H9 (cell line): ENCODE measurements around the gene ADCY5. TPM values are rescaled to one million over a fixed set of nuclear protein-coding genes. Genes with fewer than 3 reads are reported as not detected.

Source experiments
- DNase-seq: peaks from one replicate; pipeline ENCODE4 v3.0.0-alpha.2; 2017
- H2AFZ ChIP-seq: one replicate; pipeline ENCODE4 v1.6.1; 2013; ENCODE audit warnings: mild to moderate bottlenecking, low read length, control low read depth, moderate library complexity
- H2AK5ac ChIP-seq: 2 replicates; pipeline ENCODE4 v1.6.1; 2013; ENCODE audit warnings: low read length, control low read depth, mixed read lengths; ENCODE audit not compliant: insufficient read length
- H2BK120ac ChIP-seq: one replicate; pipeline ENCODE4 v1.6.1; 2013; ENCODE audit warnings: low read depth, mild to moderate bottlenecking, low read length, control low read depth, inconsistent platforms; ENCODE audit not compliant: poor library complexity, severe bottlenecking
- H2BK12ac ChIP-seq: 2 replicates; pipeline ENCODE4 v1.6.1; 2013; ENCODE audit warnings: low read length, control low read depth, mixed read lengths, low read depth; ENCODE audit not compliant: insufficient read length
- H2BK15ac ChIP-seq: 2 replicates; pipeline ENCODE4 v1.6.1; 2013; ENCODE audit warnings: low read depth, low read length, control low read depth
- H2BK20ac ChIP-seq: one replicate; pipeline ENCODE4 v1.6.1; 2013; ENCODE audit warnings: low read depth, mild to moderate bottlenecking, low read length, control low read depth, inconsistent platforms; ENCODE audit not compliant: poor library complexity, severe bottlenecking
- H2BK5ac ChIP-seq: 2 replicates; pipeline ENCODE4 v1.6.1; 2013; ENCODE audit warnings: low read length, control low read depth, mixed read lengths; ENCODE audit not compliant: insufficient read length
- H3K14ac ChIP-seq: 2 replicates; pipeline ENCODE4 v1.6.1; 2013; ENCODE audit warnings: low read length, control low read depth; ENCODE audit not compliant: insufficient read depth
- H3K18ac ChIP-seq: 2 replicates; pipeline ENCODE4 v1.6.1; 2013; ENCODE audit warnings: low read depth, mild to moderate bottlenecking, mixed read lengths, low read length, control low read depth; ENCODE audit not compliant: insufficient read length
- H3K23ac ChIP-seq: 2 replicates; pipeline ENCODE4 v1.6.1; 2013; ENCODE audit warnings: low read length, control low read depth, mixed read lengths, low read depth; ENCODE audit not compliant: insufficient read length
- H3K23me2 ChIP-seq: 2 replicates; pipeline ENCODE4 v1.6.1; 2013; ENCODE audit warnings: low read depth, mild to moderate bottlenecking, mixed read lengths, low read length, control low read depth; ENCODE audit not compliant: insufficient read length, poor library complexity, severe bottlenecking
- H3K27ac ChIP-seq: 2 replicates; pipeline ENCODE4 v1.5.1; 2013; ENCODE audit warnings: low read length, control low read depth, mixed read lengths, low read depth; ENCODE audit not compliant: insufficient read length
- H3K27me3 ChIP-seq: 2 replicates; pipeline ENCODE4 v1.6.1; 2013; ENCODE audit warnings: low read length, control low read depth, inconsistent platforms; ENCODE audit not compliant: insufficient read depth
- H3K4ac ChIP-seq: 2 replicates; pipeline ENCODE4 v1.6.1; 2013; ENCODE audit warnings: low read depth, mild to moderate bottlenecking, control low read depth, inconsistent platforms, low read length, moderate library complexity
- H3K4me1 ChIP-seq: 2 replicates; pipeline ENCODE4 v1.6.1; 2013; ENCODE audit warnings: low read length, control low read depth, inconsistent platforms; ENCODE audit not compliant: insufficient read depth
- H3K4me2 ChIP-seq: 2 replicates; pipeline ENCODE4 v1.6.1; 2013; ENCODE audit warnings: low read length, control low read depth, mixed read lengths; ENCODE audit not compliant: insufficient read length, insufficient read depth
- H3K56ac ChIP-seq: 2 replicates; pipeline ENCODE4 v1.6.1; 2013; ENCODE audit warnings: low read depth, mild to moderate bottlenecking, mixed read lengths, low read length, control low read depth; ENCODE audit not compliant: insufficient read length
- H3K79me1 ChIP-seq: 2 replicates; pipeline ENCODE4 v1.6.1; 2013; ENCODE audit warnings: low read depth, mild to moderate bottlenecking, moderate library complexity, low read length, control low read depth, inconsistent platforms; ENCODE audit not compliant: insufficient read depth, poor library complexity, severe bottlenecking
- H3K79me2 ChIP-seq: 2 replicates; pipeline ENCODE4 v1.6.1; 2013; ENCODE audit warnings: low read length, control low read depth, inconsistent platforms; ENCODE audit not compliant: insufficient read depth
- H3K9ac ChIP-seq: 2 replicates; pipeline ENCODE4 v1.6.1; 2013; ENCODE audit warnings: low read length, control low read depth, mixed read lengths; ENCODE audit not compliant: insufficient read length; ENCODE audit errors: extremely low read depth
- H3K9me3 ChIP-seq: one replicate; pipeline ENCODE4 v1.6.1; 2013; ENCODE audit warnings: low read depth, low read length, inconsistent platforms; ENCODE audit not compliant: control insufficient read depth
- H3T11ph ChIP-seq: one replicate; pipeline ENCODE4 v1.6.1; 2013; ENCODE audit warnings: mild to moderate bottlenecking, low read length, control low read depth, inconsistent platforms
- H4K20me1 ChIP-seq: one replicate; pipeline ENCODE4 v1.6.1; 2013; ENCODE audit not compliant: control insufficient read depth, insufficient read length, insufficient read depth
- H4K5ac ChIP-seq: 2 replicates; pipeline ENCODE4 v1.6.1; 2013; ENCODE audit warnings: low read depth, mild to moderate bottlenecking, mixed read lengths, low read length, control low read depth; ENCODE audit not compliant: insufficient read length
- H4K8ac ChIP-seq: replicated peaks from 2 replicates; pipeline ENCODE4 v1.6.1; 2013; ENCODE audit warnings: low read length, control low read depth, mixed read lengths, low read depth; ENCODE audit not compliant: insufficient read length
- H4K91ac ChIP-seq: 2 replicates; pipeline ENCODE4 v1.6.1; 2013; ENCODE audit warnings: low read depth, mild to moderate bottlenecking, moderate library complexity, mixed read lengths, low read length, control low read depth; ENCODE audit not compliant: insufficient read length
- H3K27ac Mint-ChIP-seq, 3 experiments: 2 replicates in 2 of 3; 3 replicates in 1 of 3; pipeline ENCODE4 v1.8.0; 2020 to 2021; ENCODE audit warnings: mixed read lengths in 3 of 3, mild to moderate bottlenecking in 1 of 3, moderate library complexity in 1 of 3
- H3K27me3 Mint-ChIP-seq: 2 replicates; pipeline ENCODE4 v1.8.0; 2021; ENCODE audit warnings: low read depth, mild to moderate bottlenecking, moderate library complexity, mixed read lengths
- H3K36me3 Mint-ChIP-seq, 3 experiments: 2 replicates in 2 of 3; 3 replicates in 1 of 3; pipeline ENCODE4 v1.8.0; 2020 to 2021; ENCODE audit warnings: low read depth in 3 of 3, mixed read lengths in 3 of 3; ENCODE audit not compliant: insufficient read depth in 1 of 3
- H3K4me1 Mint-ChIP-seq, 2 experiments: 2 replicates each; pipeline ENCODE4 v1.8.0; 2020; ENCODE audit warnings: mixed read lengths in 2 of 2
- H3K4me3 Mint-ChIP-seq, 2 experiments: 2 replicates in 1 of 2; 3 replicates in 1 of 2; pipeline ENCODE4 v1.8.0; 2020 to 2021; ENCODE audit warnings: mild to moderate bottlenecking in 2 of 2, mixed read lengths in 2 of 2, moderate library complexity in 1 of 2
- H3K9me3 Mint-ChIP-seq, 2 experiments: 2 replicates in 1 of 2; 3 replicates in 1 of 2; pipeline ENCODE4 v1.8.0; 2020; ENCODE audit warnings: mild to moderate bottlenecking in 2 of 2, mixed read lengths in 2 of 2, moderate library complexity in 1 of 2
- CTCF ChIP-seq: fragments of 200-600 bp; sonication (generic); conservative IDR thresholded peaks from 3 replicates; pipeline ENCODE4 v1.8.0; 2021; ENCODE audit warnings: antibody characterized with exemption, mild to moderate bottlenecking
- WGBS: extraction: QIAGEN DNeasy Blood & Tissue Kit; methylation state at CpG from one replicate; pipeline ENCODE4 v1.1.7; 2013; ENCODE audit warnings: missing lambda C conversion rate, low lambda C conversion rate, mixed read lengths; ENCODE audit not compliant: insufficient read length; ENCODE audit errors: extremely low coverage; 5-methylcytosine and 5-hydroxymethylcytosine counted together
- total RNA-seq: library from RNA; stranded (reverse); gene quantifications from 2 replicates; pipeline ENCODE4 v1.2.1, GENCODE V29; 2021

The ADCY5 gene
- total RNA-seq, 1 experiment from 2014 or later = 5.0 TPM

- H2BK5ac ChIP-seq = no peak overlapping the region
- H4K20me1 ChIP-seq = no peaks in the 10 kb centered on the region
- H3K27me3 Mint-ChIP-seq = no peaks in the 10 kb centered on the region
- no peak overlapping the region for H3K14ac ChIP-seq
- peak; percentile 19 for DNase-seq
- no peak overlapping the region for H4K8ac ChIP-seq
- no peak overlapping the region for H3K23ac ChIP-seq
- H3T11ph ChIP-seq = no peak overlapping the region
- H3K27ac Mint-ChIP-seq = peak overlapping the region in 1 of 3 experiments; percentile 25; a peak in 2 of 7 replicates
- no peaks in the 10 kb centered on the region for H3K9me3 Mint-ChIP-seq
- H3K36me3 Mint-ChIP-seq = peaks cover 7 to 18% (median 16%) of the 10 kb centered on the region in 3 experiments
- H3K4me2 ChIP-seq = no peak overlapping the region
- H2BK20ac ChIP-seq = no peak overlapping the region
- no peak overlapping the region for H3K27ac ChIP-seq
- H2AK5ac ChIP-seq = no peak overlapping the region
- H3K79me2 ChIP-seq = no peaks in the 10 kb centered on the region
- H3K9ac ChIP-seq = no peak overlapping the region
- no peaks in the 10 kb centered on the region for H3K79me1 ChIP-seq
- H2BK120ac ChIP-seq = no peak overlapping the region
- H4K91ac ChIP-seq = no peak overlapping the region
- H3K4me3 Mint-ChIP-seq = no peak overlapping the region
- no peak overlapping the region for H2BK12ac ChIP-seq
- H2BK15ac ChIP-seq = no peak overlapping the region
- H3K9me3 ChIP-seq = no peaks in the 10 kb centered on the region
- no peak overlapping the region for H3K4ac ChIP-seq
- no peak overlapping the region for H3K18ac ChIP-seq
- H3K27me3 ChIP-seq = no peaks in the 10 kb centered on the region
- H2AFZ ChIP-seq = no peak overlapping the region
- H3K4me1 Mint-ChIP-seq = no peaks in the 10 kb centered on the region; a peak in 1 of 4 replicates
- no CpG with 5 or more reads among the region's 4 CpGs for WGBS
- H3K56ac ChIP-seq = no peak overlapping the region
- no peaks in the 10 kb centered on the region for H3K23me2 ChIP-seq
- no peak overlapping the region for H4K5ac ChIP-seq
- no peaks in the 10 kb centered on the region for H3K4me1 ChIP-seq
- TF ChIP-seq CTCF = no peak
These were observed 163.4 kb downstream of the ADCY5 start for GRCh38 chr3:123285479-123285878.
